ENCODE results near the gene BICRA. TPM values are rescaled to one million over a fixed set of nuclear protein-coding genes. Genes with fewer than 3 reads are reported as not detected.
A peak's percentile ranks its signal among the peaks of the same experiment; 100 is the strongest.
"Not testable (repeated sequence)": the region's sequence is repeated elsewhere in the genome, so short reads cannot be mapped to it uniquely, and the experiment has no call there.

Gene BICRA
- total RNA-seq, 1 donor from 2014 or later, result 22.9 TPM

DNA sequence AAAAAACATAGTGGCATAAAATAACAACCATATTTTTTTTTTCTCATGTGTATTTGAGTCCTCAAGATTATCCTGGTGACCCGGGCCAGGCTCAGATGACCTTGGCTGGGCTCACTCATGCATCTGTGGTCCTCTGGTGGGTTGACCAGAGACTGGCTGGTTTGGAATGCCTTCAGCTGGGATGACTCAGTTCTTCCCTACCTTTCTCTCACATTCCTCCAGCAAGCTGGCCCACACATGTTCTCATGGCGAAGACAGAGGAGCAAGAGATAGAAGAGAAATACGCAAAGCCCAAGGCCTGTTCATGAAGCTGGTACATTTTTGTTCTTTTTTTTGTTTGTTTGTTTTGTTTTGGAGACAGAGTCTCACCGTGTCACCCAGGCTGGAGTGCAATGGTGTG, 21.6 kb upstream of the BICRA start:
- Mint-ChIP-seq H3K27me3 (no peaks in the 10 kb centered on the region), H3K4me1 (ENCODE audit: unreplicated experiment) (peaks cover 6% of the 10 kb centered on the region), H3K36me3 (no peaks in the 10 kb centered on the region), H3K9me3 (peaks cover 6% of the 10 kb centered on the region), H3K27ac (no peak overlapping the region), H3K4me3 (no peak overlapping the region)
- no peak for DNase-seq (ENCODE audit: extremely low spot score, unreplicated experiment)
- TF ChIP-seq, protein P1, sequence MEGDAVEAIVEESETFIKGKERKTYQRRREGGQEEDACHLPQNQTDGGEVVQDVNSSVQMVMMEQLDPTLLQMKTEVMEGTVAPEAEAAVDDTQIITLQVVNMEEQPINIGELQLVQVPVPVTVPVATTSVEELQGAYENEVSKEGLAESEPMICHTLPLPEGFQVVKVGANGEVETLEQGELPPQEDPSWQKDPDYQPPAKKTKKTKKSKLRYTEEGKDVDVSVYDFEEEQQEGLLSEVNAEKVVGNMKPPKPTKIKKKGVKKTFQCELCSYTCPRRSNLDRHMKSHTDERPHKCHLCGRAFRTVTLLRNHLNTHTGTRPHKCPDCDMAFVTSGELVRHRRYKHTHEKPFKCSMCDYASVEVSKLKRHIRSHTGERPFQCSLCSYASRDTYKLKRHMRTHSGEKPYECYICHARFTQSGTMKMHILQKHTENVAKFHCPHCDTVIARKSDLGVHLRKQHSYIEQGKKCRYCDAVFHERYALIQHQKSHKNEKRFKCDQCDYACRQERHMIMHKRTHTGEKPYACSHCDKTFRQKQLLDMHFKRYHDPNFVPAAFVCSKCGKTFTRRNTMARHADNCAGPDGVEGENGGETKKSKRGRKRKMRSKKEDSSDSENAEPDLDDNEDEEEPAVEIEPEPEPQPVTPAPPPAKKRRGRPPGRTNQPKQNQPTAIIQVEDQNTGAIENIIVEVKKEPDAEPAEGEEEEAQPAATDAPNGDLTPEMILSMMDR (conservative IDR thresholded peaks at IDR 0.05), result no peak

DNA sequence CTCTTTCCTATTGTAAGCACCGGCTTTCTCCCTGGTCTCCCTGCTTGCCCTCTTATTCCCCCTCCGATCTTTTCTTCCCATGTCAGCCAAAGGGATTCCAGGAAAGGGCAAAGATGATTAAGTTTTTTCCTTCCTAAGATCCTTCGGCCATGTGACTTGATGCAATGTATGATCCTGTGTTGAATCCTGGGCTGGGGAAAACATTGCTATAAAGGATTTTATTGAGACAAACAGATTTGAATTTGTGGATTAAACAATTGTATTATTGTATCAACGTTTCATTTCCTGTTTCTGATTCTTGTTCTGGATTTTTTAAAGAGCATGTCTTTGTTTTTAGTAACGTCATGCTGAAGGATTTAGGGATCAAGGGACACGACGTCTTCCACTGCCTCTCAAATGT, 19.1 kb upstream of the BICRA start:
- H3K9me3 Mint-ChIP-seq, result peaks cover 6% of the 10 kb centered on the region
- TF ChIP-seq, protein P1 (conservative IDR thresholded peaks at IDR 0.05), result no peak
- H3K27ac Mint-ChIP-seq, result no peak overlapping the region
- no peak for DNase-seq (ENCODE audit: extremely low spot score, unreplicated experiment)
- no peaks in the 10 kb centered on the region for H3K27me3 Mint-ChIP-seq
- H3K4me1 Mint-ChIP-seq (ENCODE audit: unreplicated experiment), result no peaks in the 10 kb centered on the region
- H3K36me3 Mint-ChIP-seq, result no peaks in the 10 kb centered on the region
- H3K4me3 Mint-ChIP-seq, result no peak overlapping the region

DNA sequence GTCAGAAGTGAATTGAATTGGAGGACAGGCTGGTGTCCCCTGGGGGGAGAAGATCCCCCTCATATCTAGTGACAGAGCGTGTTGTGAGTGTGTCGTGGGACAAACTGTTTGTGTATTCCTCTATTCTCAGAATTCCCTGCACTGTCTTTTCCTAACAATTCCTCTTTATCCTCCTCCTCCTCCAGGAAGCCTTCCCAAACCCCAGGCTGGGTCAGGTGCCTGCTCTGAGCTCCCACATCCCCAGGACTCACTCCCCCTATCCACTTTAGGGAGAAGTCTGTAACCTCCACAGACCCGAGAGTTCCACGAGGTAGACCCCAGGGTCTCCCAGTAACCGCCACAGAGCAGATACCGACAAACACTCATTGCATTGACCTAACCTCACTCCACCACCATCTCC, 15.1 kb upstream of the BICRA start:
- Mint-ChIP-seq H3K27me3 (peaks cover 4% of the 10 kb centered on the region), H3K27ac (no peak overlapping the region), H3K36me3 (no peaks in the 10 kb centered on the region), H3K4me3 (no peak overlapping the region), H3K9me3 (no peaks in the 10 kb centered on the region), H3K4me1 (ENCODE audit: unreplicated experiment) (peaks cover 7% of the 10 kb centered on the region)
- TF ChIP-seq, protein P1 (conservative IDR thresholded peaks at IDR 0.05), result no peak
- DNase-seq (ENCODE audit: extremely low spot score, unreplicated experiment), result no peak

DNA sequence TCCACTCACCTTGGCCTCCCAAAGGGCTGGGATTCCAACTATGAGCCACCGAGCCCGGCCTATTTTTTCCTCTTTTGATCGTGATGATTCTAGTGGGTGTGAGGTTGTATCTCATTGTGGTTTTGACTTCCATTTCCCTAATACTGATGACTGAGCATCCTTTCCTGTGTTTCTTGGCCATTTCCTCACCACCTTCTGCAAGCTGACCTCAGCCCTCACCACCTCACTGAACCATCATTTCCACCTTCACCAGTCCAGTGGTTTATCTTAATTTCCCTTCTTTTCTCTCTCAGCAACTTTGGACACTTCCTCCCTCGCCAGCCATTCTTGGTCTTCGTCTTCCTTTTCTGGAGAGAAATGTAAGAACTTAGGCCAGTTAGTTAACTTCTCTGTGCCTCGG, 13.0 kb upstream of the BICRA start:
- H3K27ac Mint-ChIP-seq, result no peak overlapping the region
- H3K27me3 Mint-ChIP-seq, result peaks cover 6% of the 10 kb centered on the region
- no peaks in the 10 kb centered on the region for H3K9me3 Mint-ChIP-seq
- DNase-seq (ENCODE audit: extremely low spot score, unreplicated experiment), result no peak
- no peaks in the 10 kb centered on the region for H3K36me3 Mint-ChIP-seq
- H3K4me3 Mint-ChIP-seq, result no peak overlapping the region
- H3K4me1 Mint-ChIP-seq (ENCODE audit: unreplicated experiment), result peaks cover 17% of the 10 kb centered on the region
- TF ChIP-seq, protein P1 (conservative IDR thresholded peaks at IDR 0.05), result no peak

DNA sequence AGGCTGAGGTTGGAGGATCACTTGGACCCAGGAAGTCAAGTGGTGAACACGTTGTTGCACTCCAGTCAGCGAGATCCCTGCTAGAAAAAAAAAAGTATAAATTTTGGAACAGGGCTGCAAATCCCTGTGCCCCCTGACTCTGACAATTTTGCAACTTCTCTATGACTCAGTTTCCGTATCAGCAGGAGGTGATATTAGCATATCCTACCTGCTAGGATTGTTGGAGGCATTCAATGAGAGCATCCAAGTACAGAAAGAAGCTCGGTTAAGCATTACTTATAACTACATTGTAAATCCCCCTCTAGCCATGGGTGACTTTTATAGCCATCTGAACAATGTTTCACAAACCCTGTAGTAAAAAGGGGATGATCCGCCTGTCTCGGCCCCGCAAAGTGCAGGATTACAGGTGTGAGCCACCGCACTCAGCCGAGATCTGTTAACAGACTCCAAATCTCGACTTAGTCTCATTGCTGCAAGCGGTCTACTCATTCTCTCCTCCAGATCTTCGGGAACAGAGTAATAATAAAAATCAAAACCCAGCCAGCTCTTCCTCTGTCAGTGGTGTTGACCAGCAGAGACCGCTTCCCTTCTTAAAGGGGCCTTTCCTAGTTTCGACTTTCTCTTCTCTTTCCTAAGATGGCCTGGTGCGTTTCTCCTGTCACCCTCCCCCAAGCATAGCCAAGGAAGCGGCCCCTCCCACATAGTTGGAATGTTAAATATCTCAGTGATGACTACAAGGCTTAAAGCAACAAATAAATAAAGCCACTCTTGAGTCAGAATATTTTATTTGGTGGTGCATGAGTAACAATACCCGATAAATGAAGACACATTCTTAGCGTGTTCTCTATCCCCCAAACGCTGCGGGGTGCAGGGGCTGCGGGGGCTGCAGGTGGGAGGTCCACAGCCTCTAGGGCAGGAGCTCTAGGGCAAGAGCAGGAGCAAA, 10.3 kb upstream of the BICRA start:
- TF ChIP-seq, protein P1 (conservative IDR thresholded peaks at IDR 0.05), result no peak
- Mint-ChIP-seq H3K4me3 (peak overlapping the region; percentile 90), H3K36me3 (no peaks in the 10 kb centered on the region), H3K27ac (peak overlapping the region; percentile 95), H3K4me1 (ENCODE audit: unreplicated experiment) (peaks cover 17% of the 10 kb centered on the region), H3K27me3 (peaks cover 6% of the 10 kb centered on the region), H3K9me3 (no peaks in the 10 kb centered on the region)
- DNase-seq (ENCODE audit: extremely low spot score, unreplicated experiment), result no peak

DNA sequence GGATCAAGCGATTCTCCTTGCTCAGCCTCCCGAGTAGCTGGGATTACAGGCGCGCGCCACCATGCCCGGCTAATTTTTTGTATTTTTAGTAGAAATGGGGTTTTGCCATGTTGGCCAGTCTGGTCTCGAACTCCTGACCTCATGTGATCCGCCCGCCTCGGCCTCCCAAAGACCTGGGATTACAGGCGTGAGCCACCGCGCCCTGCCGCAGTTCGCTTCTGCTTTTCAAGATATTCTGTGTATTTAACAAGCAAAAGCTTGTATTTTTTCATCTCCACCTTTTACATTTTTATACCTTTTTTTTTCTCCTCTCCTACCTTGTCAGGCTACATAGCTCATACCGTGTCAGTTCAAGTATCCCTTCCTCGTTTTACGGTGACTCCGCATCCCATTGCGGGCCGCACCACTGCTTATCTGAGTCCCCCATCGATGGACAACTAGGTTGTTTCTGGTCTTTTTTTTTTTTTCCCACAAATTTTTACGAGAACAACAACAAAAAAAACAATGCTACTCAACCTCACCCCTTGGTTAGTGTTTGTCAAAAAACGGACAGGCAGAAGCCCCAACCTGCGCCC, 9.2 kb upstream of the BICRA start:
- Mint-ChIP-seq H3K27ac (peak overlapping the region; percentile 95), H3K4me3 (peak overlapping the region; percentile 90), H3K4me1 (ENCODE audit: unreplicated experiment) (peaks cover 17% of the 10 kb centered on the region)
- H3K27me3 Mint-ChIP-seq; H3K9me3 Mint-ChIP-seq; H3K36me3 Mint-ChIP-seq; DNase-seq (ENCODE audit: extremely low spot score, unreplicated experiment): not testable (repeated sequence)
